NCI-H510A (cell line): ENCODE data around the gene HTR1A.

ENCODE experiments used
- DNase-seq: peaks from one replicate; lab custom pipeline; 2025; lab: John Stamatoyannopoulos, UW

Gene HTR1A

GRCh38 chr5:63962279-63962678, at the start of gene HTR1A:
Gene HTR1A, minus strand, starts transcription at chr5:63962445. Its CDS starts 726 bp downstream, at chr5:63961719.
- no peak for DNase-seq

- no peak for DNase-seq
Observed at GRCh38 chr5:64003966-64004365, 41.7 kb upstream of the HTR1A start.

GRCh38 chr5:64000096-64000495, 37.9 kb upstream of the HTR1A start:
- DNase-seq: no peak

GRCh38 chr5:63987053-63987452, 24.8 kb upstream of the HTR1A start:
- DNase-seq: no peak

GRCh38 chr5:63981864-63982263, 19.6 kb upstream of the HTR1A start:
- no peak for DNase-seq

GRCh38 chr5:63963926-63964325, 1.7 kb upstream of the HTR1A start:
- no peak for DNase-seq

GRCh38 chr5:63963080-63963735, 963 bp upstream of the HTR1A start:
- no peak for DNase-seq

- DNase-seq: no peak
Observed at GRCh38 chr5:63961598-63962161, 565 bp downstream of the HTR1A start.

GRCh38 chr5:63961125-63961597, 1.1 kb downstream of the HTR1A start:
- no peak for DNase-seq

GRCh38 chr5:63960646-63961045, 1.6 kb downstream of the HTR1A start:
- no peak for DNase-seq

- DNase-seq: peak; percentile 68
Observed at GRCh38 chr5:63959177-63959982, 2.9 kb downstream of the HTR1A start.

GRCh38 chr5:63958654-63959053, 3.6 kb downstream of the HTR1A start:
- no peak for DNase-seq

GRCh38 chr5:63957617-63958016, 4.6 kb downstream of the HTR1A start:
- no peak for DNase-seq

GRCh38 chr5:63953217-63953616, 9.0 kb downstream of the HTR1A start:
- no peak for DNase-seq

- DNase-seq: no peak
Observed at GRCh38 chr5:63935103-63935502, 27.1 kb downstream of the HTR1A start.

- DNase-seq: no peak
Observed at GRCh38 chr5:63931836-63932235, 30.4 kb downstream of the HTR1A start.

- no peak for DNase-seq
Observed at GRCh38 chr5:63928451-63928850, 33.8 kb downstream of the HTR1A start.

GRCh38 chr5:63923914-63924313, 38.3 kb downstream of the HTR1A start:
- DNase-seq: peak; percentile 49

- no peak for DNase-seq
Observed at GRCh38 chr5:63919763-63920478, 42.3 kb downstream of the HTR1A start.

- DNase-seq: no peak
Observed at GRCh38 chr5:63916786-63917185, 45.5 kb downstream of the HTR1A start.

- DNase-seq: no peak
Observed at GRCh38 chr5:63911871-63912270, 50.4 kb downstream of the HTR1A start.
